HCT116 (cell line): ENCODE measurements around the gene TGFBI. TPM values are rescaled to one million over a fixed set of nuclear protein-coding genes. Genes with fewer than 3 reads are reported as not detected.

Experiments
- ATAC-seq: fragments of 200-7000 bp; cut with Tn5 transposase; 2 replicates; pipeline ENCODE4 v1.9.1; 2020; ENCODE audit warnings: mild to moderate bottlenecking, moderate library complexity
- BruUV-seq: library from RNA; stranded (reverse); fragments of 400-500 nt; replicated peaks from 2 replicates; lab custom pipeline; 2021; lab: Mats Ljungman, UMichigan
- CTCF ChIA-PET: fragments of 300-600 bp; sonication (Branson Sonifier 250); formaldehyde crosslinking; loops from one replicate; lab custom pipeline; 2021; ENCODE audit warnings: antibody characterized with exemption; lab: Charles Lee
- POLR2A ChIA-PET: fragments of 300-600, 350-600 bp; sonication (Branson Sonifier 250); formaldehyde crosslinking; loops from one replicate; lab custom pipeline; 2021; ENCODE audit warnings: antibody characterized with exemption; lab: Charles Lee
- RAD21 ChIA-PET, 2 experiments: fragments of 300-600 bp; sonication (Branson Sonifier 250); formaldehyde crosslinking; loops; one replicate each; lab custom pipeline; 2023; ENCODE audit warnings: low total read pairs in 2 of 2; ENCODE audit not compliant: uncharacterized antibody in 2 of 2, unreplicated experiment in 2 of 2, low non-redundant PET in 1 of 2; lab: Charles Lee
- DNase-seq: peaks from one replicate; pipeline ENCODE4 v3.0.0-alpha.2; 2010; ENCODE audit warnings: low read depth, low spot score
- H2AFZ ChIP-seq: fragments of 200-600 bp; shearing (Covaris generic), sonication (generic); 2 replicates; pipeline ENCODE4 v1.6.1; 2017; ENCODE audit warnings: low read depth, mixed run types, mixed read lengths, antibody characterized with exemption, low read length; ENCODE audit not compliant: poor library complexity, severe bottlenecking
- H3K27ac ChIP-seq: 2 replicates; pipeline ENCODE4 v1.5.1; 2012; ENCODE audit warnings: low read depth, low read length
- H3K27me3 ChIP-seq: fragments of 200-600 bp; sonication (generic); 2 replicates; pipeline ENCODE4 v1.6.1; 2016; ENCODE audit warnings: mixed run types, low read length, mixed read lengths; ENCODE audit not compliant: insufficient read depth
- H3K36me3 ChIP-seq, 2 experiments: fragments of 200-500 bp in 1 of 2; fragments of 200-600 bp in 1 of 2; sonication (Bioruptor generic) in 1 of 2; sonication (generic) in 1 of 2; 2 replicates each; pipeline versions ENCODE4 v1.5.1 to v1.6.1; 2014 to 2016; ENCODE audit warnings: low read length in 2 of 2, inconsistent platforms in 1 of 2, mixed read lengths in 1 of 2, mixed run types in 1 of 2; ENCODE audit not compliant: insufficient read depth in 2 of 2, control insufficient read depth in 1 of 2
- H3K4me1 ChIP-seq, 2 experiments: fragments of 200-600 bp in 1 of 2; sonication (generic) in 1 of 2; 2 replicates each; pipeline versions ENCODE4 v1.5.1 to v1.6.1; 2012 to 2017; ENCODE audit warnings: low read length in 2 of 2, inconsistent platforms in 1 of 2, mild to moderate bottlenecking in 1 of 2, mixed read lengths in 1 of 2, mixed run types in 1 of 2, moderate library complexity in 1 of 2; ENCODE audit not compliant: insufficient read depth in 2 of 2, control insufficient read depth in 1 of 2
- H3K4me2 ChIP-seq: fragments of 200-600 bp; sonication (generic); 2 replicates; pipeline ENCODE4 v1.6.1; 2017; ENCODE audit warnings: mixed run types, low read length, mixed read lengths
- H3K4me3 ChIP-seq, 2 experiments: fragments of 200-600 bp in 1 of 2; sonication (generic) in 1 of 2; replicated peaks in 1 of 2; 2 replicates each; pipeline ENCODE4 v1.5.1; 2011 to 2016; ENCODE audit warnings: low read length in 2 of 2, control low read depth in 1 of 2, low read depth in 1 of 2, mild to moderate bottlenecking in 1 of 2, mixed read lengths in 1 of 2, mixed run types in 1 of 2
- H3K79me2 ChIP-seq: fragments of 200-600 bp; sonication (generic); 2 replicates; pipeline ENCODE4 v1.6.1; 2017; ENCODE audit warnings: mild to moderate bottlenecking, mixed run types, low read length, moderate library complexity, mixed read lengths; ENCODE audit not compliant: insufficient read depth
- H3K9ac ChIP-seq: fragments of 200-600 bp; sonication (generic); 2 replicates; pipeline ENCODE4 v1.6.1; 2016; ENCODE audit warnings: low read length, mixed read lengths
- H3K9me2 ChIP-seq: fragments of 200-600 bp; sonication (generic), shearing (Covaris generic); 2 replicates; pipeline ENCODE4 v1.6.1; 2017; ENCODE audit warnings: mixed run types, mild to moderate bottlenecking, moderate library complexity; ENCODE audit not compliant: insufficient read depth
- H3K9me3 ChIP-seq, 2 experiments: fragments of 200-500 bp in 1 of 2; fragments of 200-600 bp in 1 of 2; sonication (Bioruptor generic) in 1 of 2; sonication (generic) in 1 of 2; 2 replicates each; pipeline ENCODE4 v1.6.1; 2014 to 2017; ENCODE audit warnings: low read length in 2 of 2, mixed read lengths in 2 of 2, inconsistent platforms in 1 of 2, low read depth in 1 of 2, mild to moderate bottlenecking in 1 of 2, mixed run types in 1 of 2, moderate library complexity in 1 of 2; ENCODE audit not compliant: control insufficient read depth in 1 of 2, insufficient read depth in 1 of 2
- H4K20me1 ChIP-seq: fragments of 200-600 bp; sonication (generic), shearing (Covaris generic); 2 replicates; pipeline ENCODE4 v1.6.1; 2017; ENCODE audit warnings: mixed run types, mild to moderate bottlenecking, moderate library complexity; ENCODE audit not compliant: insufficient read depth
- CBX3 ChIP-seq: IDR thresholded peaks from 2 replicates; pipeline ENCODE4 v1.6.1; 2012; ENCODE audit warnings: low read depth
- CEBPB ChIP-seq: IDR thresholded peaks from 2 replicates; pipeline ENCODE4 v1.6.1; 2012; ENCODE audit warnings: low read depth
- ELF1 ChIP-seq: IDR thresholded peaks from 2 replicates; pipeline ENCODE4 v1.6.1; 2012; ENCODE audit warnings: low read depth, borderline replicate concordance
- JUND ChIP-seq: IDR thresholded peaks from 2 replicates; pipeline ENCODE4 v1.6.1; 2012
- POLR2A ChIP-seq: IDR thresholded peaks from 2 replicates; pipeline ENCODE4 v1.7.0; 2011; ENCODE audit warnings: borderline replicate concordance; ENCODE audit not compliant: insufficient read depth, insufficient read length; ENCODE audit errors: extremely low read depth
- POLR2AphosphoS5 ChIP-seq: IDR thresholded peaks from 2 replicates; pipeline ENCODE4 v1.6.1; 2011; ENCODE audit warnings: mild to moderate bottlenecking, low read depth, low read length, moderate library complexity
- RAD21 ChIP-seq: IDR thresholded peaks from 2 replicates; pipeline ENCODE4 v1.6.1; 2012; ENCODE audit warnings: low read depth, mild to moderate bottlenecking
- SIN3A ChIP-seq: IDR thresholded peaks from 2 replicates; pipeline ENCODE4 v1.6.1; 2012; ENCODE audit warnings: low read depth
- SP1 ChIP-seq: IDR thresholded peaks from 2 replicates; pipeline ENCODE4 v1.6.1; 2012; ENCODE audit warnings: low read depth
- SRF ChIP-seq: IDR thresholded peaks from 2 replicates; pipeline ENCODE4 v1.6.1; 2012; ENCODE audit warnings: low read depth
- TCF7L2 ChIP-seq: IDR thresholded peaks from 2 replicates; pipeline ENCODE4 v1.7.0; 2011; ENCODE audit warnings: borderline replicate concordance, inconsistent platforms; ENCODE audit not compliant: insufficient read depth, insufficient read length; ENCODE audit errors: extremely low read depth
- ZFX ChIP-seq: fragments of 450-650 bp; IDR thresholded peaks from 2 replicates; pipeline ENCODE4 v1.6.1; 2017
- ZNF274 ChIP-seq: fragments of 200-500 bp; sonication (Bioruptor generic); IDR thresholded peaks from 2 replicates; pipeline ENCODE4 v1.6.1; 2014; ENCODE audit warnings: mild to moderate bottlenecking, low read depth, low read length, inconsistent platforms
- intact Hi-C: fragments of 100-400 bp; cut with micrococcal nuclease; formaldehyde crosslinking; loops from 2 replicates; pipeline ENCODE4 v1.10.0; 2022
- total RNA-seq: library from RNA; stranded (reverse); gene quantifications from one replicate; pipeline ENCODE4 v1.2.1, GENCODE V29; 2021; ENCODE audit not compliant: unreplicated experiment
- TF ChIP-seq, protein P1 (sequence below): IDR thresholded peaks from 2 replicates; pipeline ENCODE4 v1.6.1; 2012
- TF ChIP-seq, protein P2 (sequence below): IDR thresholded peaks from 2 replicates; pipeline ENCODE4 v1.6.1; 2011; ENCODE audit warnings: mild to moderate bottlenecking, low read length, moderate library complexity; ENCODE audit not compliant: insufficient replicate concordance; ENCODE audit errors: extremely low read depth

Gene TGFBI
- total RNA-seq, 1 experiment from 2014 or later, result 0.64 TPM

DNA sequence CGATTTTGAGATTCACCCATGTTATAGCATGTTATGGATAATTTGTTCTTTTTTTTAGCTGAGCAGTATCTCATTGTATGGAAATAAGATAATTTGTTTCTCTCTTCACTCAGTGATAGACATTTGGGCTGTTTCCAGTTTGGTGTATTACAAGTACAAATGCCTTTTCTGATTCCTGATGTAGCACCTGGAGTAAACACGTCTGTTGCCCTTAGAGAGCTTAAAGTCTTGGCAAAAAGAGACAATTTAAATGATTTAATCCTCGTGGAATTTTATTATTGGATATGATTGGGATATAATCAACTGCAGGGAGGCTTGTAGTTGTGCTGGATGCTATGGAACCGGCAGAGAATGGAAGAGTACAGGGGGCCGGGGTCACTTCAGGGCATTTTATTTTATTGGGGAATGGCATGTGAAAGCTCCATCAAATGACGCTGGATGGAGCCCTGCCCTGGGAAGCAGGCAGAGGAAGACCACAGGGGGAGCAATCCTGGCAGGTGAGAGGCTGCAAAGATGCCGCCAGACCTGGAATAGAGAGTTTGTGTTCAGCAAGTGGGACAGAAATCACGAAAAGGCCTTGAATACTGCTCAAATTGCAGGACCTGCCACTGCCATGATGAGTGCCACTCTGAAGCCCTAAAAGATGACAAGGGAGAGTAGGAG lies 31.0 kb upstream of the TGFBI start:
- H3K9me3 ChIP-seq, result no peaks in the 10 kb centered on the region
- ChIA-PET RAD21 (no interaction called here), CTCF (interaction anchor here (1.2 to 1.4 kb wide), 2 partner anchors 19 to 20 kb away, joined by 3 to 4 read pairs; no protein-coding TSS in a partner anchor), POLR2A (no interaction called here)
- H3K27me3 ChIP-seq, result peaks cover 57% of the 10 kb centered on the region
- H3K9ac ChIP-seq, result no peak overlapping the region
- DNase-seq, result no peak
- BruUV-seq, result no TSS peak
- H2AFZ ChIP-seq, result no peak overlapping the region
- H3K27ac ChIP-seq, result no peak overlapping the region
- no peaks in the 10 kb centered on the region for H3K4me1 ChIP-seq
- TF ChIP-seq POLR2AphosphoS5, result no peak
- TF ChIP-seq SRF, result no peak
- no peak for TF ChIP-seq ELF1
- no peak for TF ChIP-seq ZFX
- TF ChIP-seq SP1, result no peak
- TF ChIP-seq RAD21, result no peak
- TF ChIP-seq, protein P1, sequence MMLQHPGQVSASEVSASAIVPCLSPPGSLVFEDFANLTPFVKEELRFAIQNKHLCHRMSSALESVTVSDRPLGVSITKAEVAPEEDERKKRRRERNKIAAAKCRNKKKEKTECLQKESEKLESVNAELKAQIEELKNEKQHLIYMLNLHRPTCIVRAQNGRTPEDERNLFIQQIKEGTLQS, result no peak
- TF ChIP-seq POLR2A, result no peak
- TF ChIP-seq ZNF274, result no peak
- ATAC-seq, result no peak
- no peak overlapping the region for H3K4me2 ChIP-seq
- intact Hi-C loops, result no loop called here
- H3K36me3 ChIP-seq, result no peaks in the 10 kb centered on the region
- H4K20me1 ChIP-seq, result no peaks in the 10 kb centered on the region
- H3K4me3 ChIP-seq, result no peak overlapping the region
- H3K9me2 ChIP-seq, result no peaks in the 10 kb centered on the region
- H3K79me2 ChIP-seq, result no peaks in the 10 kb centered on the region

DNA sequence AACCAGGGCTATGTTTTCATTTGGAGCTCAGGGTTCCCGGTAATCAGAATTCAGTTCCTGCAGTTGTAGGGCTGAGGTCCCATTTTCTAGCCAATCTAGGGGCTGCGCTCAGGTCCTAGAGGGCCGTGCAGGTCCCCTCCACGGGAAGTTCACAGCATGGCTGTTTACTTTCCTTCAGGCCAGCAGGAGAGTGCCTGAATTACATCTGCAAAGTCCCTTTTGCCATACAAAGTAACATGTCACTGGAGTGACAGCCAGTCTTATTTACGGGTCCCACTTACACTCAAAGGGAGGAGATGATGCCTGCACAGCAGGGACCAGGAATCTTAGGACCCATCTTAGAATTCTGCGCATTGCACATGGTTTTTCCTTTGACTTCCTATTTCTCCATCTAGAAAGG lies 29.9 kb upstream of the TGFBI start:
- no peaks in the 10 kb centered on the region for H3K9me2 ChIP-seq
- ATAC-seq (no peak), DNase-seq (no peak)
- H3K27me3 ChIP-seq, result peaks cover 59% of the 10 kb centered on the region
- no TSS peak for BruUV-seq
- no peaks in the 10 kb centered on the region for H3K9me3 ChIP-seq
- no peak for TF ChIP-seq RAD21
- no peak for TF ChIP-seq TCF7L2
- no peak for TF ChIP-seq POLR2A
- no peak for TF ChIP-seq SRF
- no peak for TF ChIP-seq CEBPB
- TF ChIP-seq ZNF274, result no peak
- no peak for TF ChIP-seq CBX3
- TF ChIP-seq ELF1, result no peak
- no peak for TF ChIP-seq JUND
- TF ChIP-seq, protein P2, sequence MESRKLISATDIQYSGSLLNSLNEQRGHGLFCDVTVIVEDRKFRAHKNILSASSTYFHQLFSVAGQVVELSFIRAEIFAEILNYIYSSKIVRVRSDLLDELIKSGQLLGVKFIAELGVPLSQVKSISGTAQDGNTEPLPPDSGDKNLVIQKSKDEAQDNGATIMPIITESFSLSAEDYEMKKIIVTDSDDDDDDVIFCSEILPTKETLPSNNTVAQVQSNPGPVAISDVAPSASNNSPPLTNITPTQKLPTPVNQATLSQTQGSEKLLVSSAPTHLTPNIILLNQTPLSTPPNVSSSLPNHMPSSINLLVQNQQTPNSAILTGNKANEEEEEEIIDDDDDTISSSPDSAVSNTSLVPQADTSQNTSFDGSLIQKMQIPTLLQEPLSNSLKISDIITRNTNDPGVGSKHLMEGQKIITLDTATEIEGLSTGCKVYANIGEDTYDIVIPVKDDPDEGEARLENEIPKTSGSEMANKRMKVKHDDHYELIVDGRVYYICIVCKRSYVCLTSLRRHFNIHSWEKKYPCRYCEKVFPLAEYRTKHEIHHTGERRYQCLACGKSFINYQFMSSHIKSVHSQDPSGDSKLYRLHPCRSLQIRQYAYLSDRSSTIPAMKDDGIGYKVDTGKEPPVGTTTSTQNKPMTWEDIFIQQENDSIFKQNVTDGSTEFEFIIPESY, result no peak
- no peak for TF ChIP-seq SIN3A
- no peak for TF ChIP-seq ZFX
- no peak overlapping the region for H3K27ac ChIP-seq
- H3K4me2 ChIP-seq, result no peak overlapping the region
- RAD21 ChIA-PET, result no interaction called here
- no peaks in the 10 kb centered on the region for H3K4me1 ChIP-seq
- H3K36me3 ChIP-seq, result no peaks in the 10 kb centered on the region
- H4K20me1 ChIP-seq, result no peaks in the 10 kb centered on the region
- intact Hi-C loops, result no loop called here
- no peak overlapping the region for H3K9ac ChIP-seq
- CTCF ChIA-PET, result no interaction called here
- no peak overlapping the region for H3K4me3 ChIP-seq
- H2AFZ ChIP-seq, result no peak overlapping the region
- no peaks in the 10 kb centered on the region for H3K79me2 ChIP-seq
- POLR2A ChIA-PET, result no interaction called here
